K562 (cell line): ENCODE results near the gene ITGA7. TPM values are rescaled to one million over a fixed set of nuclear protein-coding genes. Genes with fewer than 3 reads are reported as not detected.

ENCODE experiments used
- EHMT2 ChIP-seq: fragments of 450-650 bp; IDR thresholded peaks from 2 replicates; pipeline ENCODE4 v1.6.1; 2018; ENCODE audit warnings: antibody characterized with exemption
- FOXK1 ChIP-seq: sonication (generic); formaldehyde crosslinking; IDR thresholded peaks from 2 replicates; pipeline ENCODE4 v1.8.0; 2022; ENCODE audit warnings: missing genetic modification reagents, mild to moderate bottlenecking, borderline replicate concordance
- GABPB2 ChIP-seq: fragments of 250-450 bp; sonication (Bioruptor Pico); conservative IDR thresholded peaks from 2 replicates; pipeline ENCODE4 v1.5.1; 2021; ENCODE audit warnings: mild to moderate bottlenecking
- MAZ ChIP-seq, 2 experiments: fragments of 450-650 bp in 1 of 2; sonication (generic) in 1 of 2; formaldehyde crosslinking; IDR thresholded peaks in 1 of 2; conservative IDR thresholded peaks in 1 of 2; 2 replicates each; pipeline versions ENCODE4 v1.4.0 to v1.5.0; 2020; ENCODE audit warnings: mild to moderate bottlenecking in 1 of 2, missing genetic modification reagents in 1 of 2
- MYBL2 ChIP-seq, 2 experiments: fragments of 450-650 bp in 1 of 2; sonication (generic) in 1 of 2; formaldehyde crosslinking in 1 of 2; IDR thresholded peaks; 2 replicates each; pipeline versions ENCODE4 v1.6.1 to v1.8.1; 2017 to 2022; ENCODE audit warnings: borderline replicate concordance in 1 of 2, inconsistent platforms in 1 of 2, low read depth in 1 of 2, mild to moderate bottlenecking in 1 of 2, missing genetic modification reagents in 1 of 2, moderate library complexity in 1 of 2
- NR3C1 ChIP-seq: sonication (generic); formaldehyde crosslinking; IDR thresholded peaks from 2 replicates; pipeline ENCODE4 v1.8.1; 2022; ENCODE audit warnings: missing genetic modification reagents
- polyA plus RNA-seq, 8 experiments: library from polyadenylated mRNA; depleted of rRNA in 4 of 8; stranded (reverse) in 5 of 8; unstranded in 3 of 8; fragments of >200 nt; fragmentation: Nextera tagmentation in 2 of 8; fragmentation: Illumina TruSeq in 1 of 8; extraction: Ambion mirVana in 2 of 8; extraction: Trizol in 1 of 8; gene quantifications; 2 replicates each; pipeline versions ENCODE4 v1.2.1 to v1.2.3, GENCODE V29; 2011 to 2014; ENCODE audit warnings: inconsistent platforms in 1 of 8, missing spikeins in 1 of 8
- total RNA-seq, 7 experiments: library from RNA; depleted of rRNA in 6 of 7; stranded (reverse); fragments of >200 nt in 6 of 7; fragmentation: Illumina TruSeq in 2 of 7; extraction: Trizol in 2 of 7; gene quantifications; 2 replicates each; pipeline versions ENCODE4 v1.2.1 to v1.2.3, GENCODE V29; 2011 to 2021; ENCODE audit warnings: low replicate concordance in 1 of 7
- TF ChIP-seq, protein P1 (sequence below): fragments of 450-650 bp; IDR thresholded peaks from 2 replicates; pipeline ENCODE4 v1.6.1; 2016; ENCODE audit warnings: mild to moderate bottlenecking, moderate library complexity
- TF ChIP-seq, protein P2 (sequence below): IDR thresholded peaks from 2 replicates; pipeline ENCODE4 v1.6.1; 2011; ENCODE audit not compliant: insufficient read length; ENCODE audit errors: extremely low read depth

ITGA7 gene
- total and polyA plus RNA-seq, 9 of the 15 experiments (the other 6 are each of a cell fraction or from before 2014, with no cell fraction given): 0.11 to 2.3 (median 0.56) TPM; not detected in 1

DNA sequence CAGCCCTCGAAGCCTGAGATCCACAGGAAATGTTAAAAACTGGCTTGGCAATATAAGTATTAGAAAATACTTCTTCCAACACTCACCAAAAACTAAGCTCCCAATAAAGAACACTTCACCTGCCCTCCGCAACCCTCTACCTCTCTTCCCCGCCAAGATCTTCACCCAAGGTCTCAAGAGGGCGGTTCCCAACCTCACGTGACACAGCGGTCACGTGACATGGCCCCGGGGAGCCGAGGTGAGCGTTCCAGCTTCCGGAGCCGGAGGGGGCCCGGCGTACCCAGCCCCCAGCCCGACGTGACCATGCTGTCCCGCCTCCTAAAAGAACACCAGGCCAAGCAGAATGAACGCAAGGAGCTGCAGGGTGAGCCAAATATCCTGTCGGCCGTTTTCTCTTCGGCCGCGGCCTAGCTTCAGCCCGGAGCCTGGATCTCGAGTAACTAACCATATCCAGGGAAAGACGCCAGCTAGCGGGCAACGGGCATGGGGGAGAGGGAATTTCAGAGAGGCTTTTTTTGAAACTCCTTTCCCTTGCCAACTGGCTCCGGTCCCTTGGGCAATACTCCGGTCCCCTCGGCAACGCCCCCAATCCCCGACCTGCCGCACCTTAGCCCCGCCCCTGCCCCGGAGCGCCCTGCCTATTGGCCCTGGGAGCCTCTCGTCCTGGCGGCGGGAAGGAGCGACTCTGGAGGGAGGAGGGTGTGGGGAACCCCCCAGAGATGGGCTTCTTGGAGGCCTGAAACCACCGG, 8.3 kb upstream of the ITGA7 start, which contains the start of gene BLOC1S1 (continued):
- TF ChIP-seq, protein P1, sequence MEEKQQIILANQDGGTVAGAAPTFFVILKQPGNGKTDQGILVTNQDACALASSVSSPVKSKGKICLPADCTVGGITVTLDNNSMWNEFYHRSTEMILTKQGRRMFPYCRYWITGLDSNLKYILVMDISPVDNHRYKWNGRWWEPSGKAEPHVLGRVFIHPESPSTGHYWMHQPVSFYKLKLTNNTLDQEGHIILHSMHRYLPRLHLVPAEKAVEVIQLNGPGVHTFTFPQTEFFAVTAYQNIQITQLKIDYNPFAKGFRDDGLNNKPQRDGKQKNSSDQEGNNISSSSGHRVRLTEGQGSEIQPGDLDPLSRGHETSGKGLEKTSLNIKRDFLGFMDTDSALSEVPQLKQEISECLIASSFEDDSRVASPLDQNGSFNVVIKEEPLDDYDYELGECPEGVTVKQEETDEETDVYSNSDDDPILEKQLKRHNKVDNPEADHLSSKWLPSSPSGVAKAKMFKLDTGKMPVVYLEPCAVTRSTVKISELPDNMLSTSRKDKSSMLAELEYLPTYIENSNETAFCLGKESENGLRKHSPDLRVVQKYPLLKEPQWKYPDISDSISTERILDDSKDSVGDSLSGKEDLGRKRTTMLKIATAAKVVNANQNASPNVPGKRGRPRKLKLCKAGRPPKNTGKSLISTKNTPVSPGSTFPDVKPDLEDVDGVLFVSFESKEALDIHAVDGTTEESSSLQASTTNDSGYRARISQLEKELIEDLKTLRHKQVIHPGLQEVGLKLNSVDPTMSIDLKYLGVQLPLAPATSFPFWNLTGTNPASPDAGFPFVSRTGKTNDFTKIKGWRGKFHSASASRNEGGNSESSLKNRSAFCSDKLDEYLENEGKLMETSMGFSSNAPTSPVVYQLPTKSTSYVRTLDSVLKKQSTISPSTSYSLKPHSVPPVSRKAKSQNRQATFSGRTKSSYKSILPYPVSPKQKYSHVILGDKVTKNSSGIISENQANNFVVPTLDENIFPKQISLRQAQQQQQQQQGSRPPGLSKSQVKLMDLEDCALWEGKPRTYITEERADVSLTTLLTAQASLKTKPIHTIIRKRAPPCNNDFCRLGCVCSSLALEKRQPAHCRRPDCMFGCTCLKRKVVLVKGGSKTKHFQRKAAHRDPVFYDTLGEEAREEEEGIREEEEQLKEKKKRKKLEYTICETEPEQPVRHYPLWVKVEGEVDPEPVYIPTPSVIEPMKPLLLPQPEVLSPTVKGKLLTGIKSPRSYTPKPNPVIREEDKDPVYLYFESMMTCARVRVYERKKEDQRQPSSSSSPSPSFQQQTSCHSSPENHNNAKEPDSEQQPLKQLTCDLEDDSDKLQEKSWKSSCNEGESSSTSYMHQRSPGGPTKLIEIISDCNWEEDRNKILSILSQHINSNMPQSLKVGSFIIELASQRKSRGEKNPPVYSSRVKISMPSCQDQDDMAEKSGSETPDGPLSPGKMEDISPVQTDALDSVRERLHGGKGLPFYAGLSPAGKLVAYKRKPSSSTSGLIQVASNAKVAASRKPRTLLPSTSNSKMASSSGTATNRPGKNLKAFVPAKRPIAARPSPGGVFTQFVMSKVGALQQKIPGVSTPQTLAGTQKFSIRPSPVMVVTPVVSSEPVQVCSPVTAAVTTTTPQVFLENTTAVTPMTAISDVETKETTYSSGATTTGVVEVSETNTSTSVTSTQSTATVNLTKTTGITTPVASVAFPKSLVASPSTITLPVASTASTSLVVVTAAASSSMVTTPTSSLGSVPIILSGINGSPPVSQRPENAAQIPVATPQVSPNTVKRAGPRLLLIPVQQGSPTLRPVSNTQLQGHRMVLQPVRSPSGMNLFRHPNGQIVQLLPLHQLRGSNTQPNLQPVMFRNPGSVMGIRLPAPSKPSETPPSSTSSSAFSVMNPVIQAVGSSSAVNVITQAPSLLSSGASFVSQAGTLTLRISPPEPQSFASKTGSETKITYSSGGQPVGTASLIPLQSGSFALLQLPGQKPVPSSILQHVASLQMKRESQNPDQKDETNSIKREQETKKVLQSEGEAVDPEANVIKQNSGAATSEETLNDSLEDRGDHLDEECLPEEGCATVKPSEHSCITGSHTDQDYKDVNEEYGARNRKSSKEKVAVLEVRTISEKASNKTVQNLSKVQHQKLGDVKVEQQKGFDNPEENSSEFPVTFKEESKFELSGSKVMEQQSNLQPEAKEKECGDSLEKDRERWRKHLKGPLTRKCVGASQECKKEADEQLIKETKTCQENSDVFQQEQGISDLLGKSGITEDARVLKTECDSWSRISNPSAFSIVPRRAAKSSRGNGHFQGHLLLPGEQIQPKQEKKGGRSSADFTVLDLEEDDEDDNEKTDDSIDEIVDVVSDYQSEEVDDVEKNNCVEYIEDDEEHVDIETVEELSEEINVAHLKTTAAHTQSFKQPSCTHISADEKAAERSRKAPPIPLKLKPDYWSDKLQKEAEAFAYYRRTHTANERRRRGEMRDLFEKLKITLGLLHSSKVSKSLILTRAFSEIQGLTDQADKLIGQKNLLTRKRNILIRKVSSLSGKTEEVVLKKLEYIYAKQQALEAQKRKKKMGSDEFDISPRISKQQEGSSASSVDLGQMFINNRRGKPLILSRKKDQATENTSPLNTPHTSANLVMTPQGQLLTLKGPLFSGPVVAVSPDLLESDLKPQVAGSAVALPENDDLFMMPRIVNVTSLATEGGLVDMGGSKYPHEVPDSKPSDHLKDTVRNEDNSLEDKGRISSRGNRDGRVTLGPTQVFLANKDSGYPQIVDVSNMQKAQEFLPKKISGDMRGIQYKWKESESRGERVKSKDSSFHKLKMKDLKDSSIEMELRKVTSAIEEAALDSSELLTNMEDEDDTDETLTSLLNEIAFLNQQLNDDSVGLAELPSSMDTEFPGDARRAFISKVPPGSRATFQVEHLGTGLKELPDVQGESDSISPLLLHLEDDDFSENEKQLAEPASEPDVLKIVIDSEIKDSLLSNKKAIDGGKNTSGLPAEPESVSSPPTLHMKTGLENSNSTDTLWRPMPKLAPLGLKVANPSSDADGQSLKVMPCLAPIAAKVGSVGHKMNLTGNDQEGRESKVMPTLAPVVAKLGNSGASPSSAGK: peak; percentile 90
- TF ChIP-seq FOXK1 (CRISPR knock-in tag) (no peak), EHMT2 (0 out of 2 replicates have a peak, but pooled peaks have one; percentile 39), MYBL2 (IDR thresholded peaks at IDR 0.05; ENCODE audit: low read depth) (no peak), MYBL2 (CRISPR knock-in tag; IDR thresholded peaks at IDR 0.05; ENCODE audit: borderline replicate concordance) (no peak), MAZ (CRISPR knock-in tag; conservative IDR thresholded peaks at IDR 0.05 in 1 of 2, IDR thresholded peaks at IDR 0.05 in 1 of 2) (peak; percentile 86 to 87), NR3C1 (CRISPR knock-in tag) (no peak), GABPB2 (CRISPR knock-in tag) (no peak; the same call in 1 of the 2 replicates)
- TF ChIP-seq, protein P2, sequence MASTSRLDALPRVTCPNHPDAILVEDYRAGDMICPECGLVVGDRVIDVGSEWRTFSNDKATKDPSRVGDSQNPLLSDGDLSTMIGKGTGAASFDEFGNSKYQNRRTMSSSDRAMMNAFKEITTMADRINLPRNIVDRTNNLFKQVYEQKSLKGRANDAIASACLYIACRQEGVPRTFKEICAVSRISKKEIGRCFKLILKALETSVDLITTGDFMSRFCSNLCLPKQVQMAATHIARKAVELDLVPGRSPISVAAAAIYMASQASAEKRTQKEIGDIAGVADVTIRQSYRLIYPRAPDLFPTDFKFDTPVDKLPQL: no peak
